ENCODE data around the gene OTX1.

DNA sequence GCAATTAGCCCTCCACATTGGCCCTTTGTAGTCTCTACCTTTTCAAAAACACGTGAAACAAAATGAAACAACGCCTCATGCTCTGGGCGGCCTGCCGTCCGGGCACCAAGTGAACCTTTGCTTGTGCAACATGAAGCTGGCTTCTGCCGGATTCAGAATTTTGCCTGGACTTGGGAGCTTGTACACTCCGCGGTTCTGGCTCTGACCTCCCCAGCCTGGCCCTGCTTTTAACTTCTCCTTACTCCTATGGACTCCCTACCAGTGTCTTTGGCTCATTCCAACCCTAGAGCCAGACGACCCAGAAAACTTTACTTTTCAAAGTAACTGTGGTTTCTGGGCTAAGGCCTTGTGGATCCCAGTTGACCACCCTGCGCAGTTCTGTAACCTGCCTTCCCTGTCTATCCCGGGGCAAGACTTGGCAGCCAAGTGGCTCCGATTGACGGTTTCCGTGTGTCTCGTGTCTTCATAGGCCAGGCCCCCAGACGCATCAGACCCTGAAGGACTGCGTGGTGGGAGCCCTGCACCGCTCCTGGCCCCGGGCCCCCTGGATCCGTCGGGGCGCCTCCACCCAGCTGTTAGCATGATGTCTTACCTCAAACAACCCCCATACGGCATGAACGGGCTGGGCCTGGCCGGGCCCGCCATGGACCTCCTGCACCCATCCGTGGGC lies 1.9 kb downstream of the OTX1 start:
- TF ChIP-seq POLR2A (IDR thresholded peaks at IDR 0.05; ENCODE audit: borderline replicate concordance, extremely low read depth, insufficient read depth, insufficient read length) (no peak), RAD21 (IDR thresholded peaks at IDR 0.05; ENCODE audit: low read depth) (no peak), SIN3A (IDR thresholded peaks at IDR 0.05; ENCODE audit: low read depth) (no peak), ZFX (IDR thresholded peaks at IDR 0.05) (no peak), POLR2AphosphoS5 (IDR thresholded peaks at IDR 0.05; ENCODE audit: low read depth, low read length) (no peak), CEBPB (IDR thresholded peaks at IDR 0.05; ENCODE audit: low read depth) (no peak)
- TF ChIP-seq, protein P1, sequence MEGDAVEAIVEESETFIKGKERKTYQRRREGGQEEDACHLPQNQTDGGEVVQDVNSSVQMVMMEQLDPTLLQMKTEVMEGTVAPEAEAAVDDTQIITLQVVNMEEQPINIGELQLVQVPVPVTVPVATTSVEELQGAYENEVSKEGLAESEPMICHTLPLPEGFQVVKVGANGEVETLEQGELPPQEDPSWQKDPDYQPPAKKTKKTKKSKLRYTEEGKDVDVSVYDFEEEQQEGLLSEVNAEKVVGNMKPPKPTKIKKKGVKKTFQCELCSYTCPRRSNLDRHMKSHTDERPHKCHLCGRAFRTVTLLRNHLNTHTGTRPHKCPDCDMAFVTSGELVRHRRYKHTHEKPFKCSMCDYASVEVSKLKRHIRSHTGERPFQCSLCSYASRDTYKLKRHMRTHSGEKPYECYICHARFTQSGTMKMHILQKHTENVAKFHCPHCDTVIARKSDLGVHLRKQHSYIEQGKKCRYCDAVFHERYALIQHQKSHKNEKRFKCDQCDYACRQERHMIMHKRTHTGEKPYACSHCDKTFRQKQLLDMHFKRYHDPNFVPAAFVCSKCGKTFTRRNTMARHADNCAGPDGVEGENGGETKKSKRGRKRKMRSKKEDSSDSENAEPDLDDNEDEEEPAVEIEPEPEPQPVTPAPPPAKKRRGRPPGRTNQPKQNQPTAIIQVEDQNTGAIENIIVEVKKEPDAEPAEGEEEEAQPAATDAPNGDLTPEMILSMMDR (IDR thresholded peaks at IDR 0.05 in 2 of 3, conservative IDR thresholded peaks at IDR 0.05 in 1 of 3; ENCODE audit: borderline replicate concordance in 1 of 3, insufficient read depth in 1 of 3, low read depth in 2 of 3, low read length in 2 of 3) = no peak
